Chondrocyte (in vitro differentiated cells): ENCODE data around the gene DHRS13. TPM values are rescaled to one million over a fixed set of nuclear protein-coding genes. Genes with fewer than 3 reads are reported as not detected.

Experiments
- DNase-seq: peaks from one replicate; pipeline ENCODE4 v3.0.0; 2021; ENCODE audit warnings: mixed read lengths, low spot score
- H3K27ac Mint-ChIP-seq: one replicate; pipeline ENCODE4 v1.8.0; 2021; ENCODE audit warnings: mild to moderate bottlenecking, moderate library complexity, mixed read lengths; ENCODE audit not compliant: unreplicated experiment
- H3K27me3 Mint-ChIP-seq: 2 replicates; pipeline ENCODE4 v1.8.0; 2021; ENCODE audit warnings: low read depth, mixed read lengths
- H3K36me3 Mint-ChIP-seq: 2 replicates; pipeline ENCODE4 v1.8.0; 2021; ENCODE audit warnings: low read depth, mixed read lengths
- H3K4me1 Mint-ChIP-seq: 2 replicates; pipeline ENCODE4 v1.8.0; 2021; ENCODE audit warnings: low read depth, mild to moderate bottlenecking, mixed read lengths
- H3K4me3 Mint-ChIP-seq: one replicate; pipeline ENCODE4 v1.8.0; 2021; ENCODE audit warnings: mild to moderate bottlenecking, moderate library complexity, mixed read lengths; ENCODE audit not compliant: unreplicated experiment
- H3K9me3 Mint-ChIP-seq: 2 replicates; pipeline ENCODE4 v1.8.0; 2021; ENCODE audit warnings: low read depth, mixed read lengths
- CTCF ChIP-seq: fragments of 200-600 bp; sonication (generic); IDR thresholded peaks from 2 replicates; pipeline ENCODE4 v1.5.0; 2021; ENCODE audit warnings: antibody characterized with exemption, mild to moderate bottlenecking, moderate library complexity
- total RNA-seq: library from RNA; stranded (reverse); gene quantifications from 3 replicates; pipeline ENCODE4 v1.2.1, GENCODE V29; 2021

DHRS13 gene
- total RNA-seq, 1 donor from 2014 or later = 5.8 TPM

GRCh38 chr17:28885951-28886350, 16.9 kb downstream of the DHRS13 start:
- H3K9me3 Mint-ChIP-seq = no peaks in the 10 kb centered on the region
- H3K36me3 Mint-ChIP-seq = peaks cover 15% of the 10 kb centered on the region
- no peak for DNase-seq
- TF ChIP-seq CTCF = no peak
- peaks cover 12% of the 10 kb centered on the region for H3K4me1 Mint-ChIP-seq
- no peaks in the 10 kb centered on the region for H3K27me3 Mint-ChIP-seq
- no peak overlapping the region for H3K4me3 Mint-ChIP-seq
- no peak overlapping the region for H3K27ac Mint-ChIP-seq

- Mint-ChIP-seq H3K4me1 (peaks cover 6% of the 10 kb centered on the region), H3K27me3 (no peaks in the 10 kb centered on the region), H3K4me3 (no peak overlapping the region), H3K27ac (no peak overlapping the region), H3K36me3 (peaks cover 17% of the 10 kb centered on the region), H3K9me3 (no peaks in the 10 kb centered on the region)
- no peak for DNase-seq
- no peak for TF ChIP-seq CTCF
These were observed 17.5 kb downstream of the DHRS13 start for GRCh38 chr17:28885363-28885762.

- no peak for DNase-seq
- no peak overlapping the region for H3K27ac Mint-ChIP-seq
- H3K4me1 Mint-ChIP-seq = no peaks in the 10 kb centered on the region
- no peaks in the 10 kb centered on the region for H3K27me3 Mint-ChIP-seq
- TF ChIP-seq CTCF = no peak
- no peaks in the 10 kb centered on the region for H3K9me3 Mint-ChIP-seq
- no peak overlapping the region for H3K4me3 Mint-ChIP-seq
- H3K36me3 Mint-ChIP-seq = peaks cover 24% of the 10 kb centered on the region
These were observed 18.7 kb downstream of the DHRS13 start for GRCh38 chr17:28883967-28884702.

- no peaks in the 10 kb centered on the region for H3K4me1 Mint-ChIP-seq
- DNase-seq = no peak
- no peak overlapping the region for H3K4me3 Mint-ChIP-seq
- TF ChIP-seq CTCF = no peak
- no peaks in the 10 kb centered on the region for H3K27me3 Mint-ChIP-seq
- no peak overlapping the region for H3K27ac Mint-ChIP-seq
- H3K36me3 Mint-ChIP-seq = peaks cover 30% of the 10 kb centered on the region
- no peaks in the 10 kb centered on the region for H3K9me3 Mint-ChIP-seq
These were observed 20.6 kb downstream of the DHRS13 start for GRCh38 chr17:28882154-28882895.

GRCh38 chr17:28881533-28882056, 21.3 kb downstream of the DHRS13 start:
- H3K36me3 Mint-ChIP-seq = peaks cover 30% of the 10 kb centered on the region
- no peak overlapping the region for H3K4me3 Mint-ChIP-seq
- no peak for DNase-seq
- H3K27me3 Mint-ChIP-seq = no peaks in the 10 kb centered on the region
- no peaks in the 10 kb centered on the region for H3K9me3 Mint-ChIP-seq
- H3K27ac Mint-ChIP-seq = no peak overlapping the region
- no peaks in the 10 kb centered on the region for H3K4me1 Mint-ChIP-seq
- TF ChIP-seq CTCF = no peak
